Heart left ventricle (tissue), 13 donors: Measurements from ENCODE around the gene ZNF292.

ENCODE experiments used
- POLR2A ChIP-seq, 2 donors: fragments of 450-650 bp; IDR thresholded peaks; one replicate each; pipeline ENCODE4 v1.6.1; 2017; ENCODE audit warnings: antibody characterized with exemption in 2 of 2, mild to moderate bottlenecking in 2 of 2, moderate library complexity in 2 of 2
- TF ChIP-seq, protein P1 (sequence below), 12 donors: fragments of 200-600 bp; sonication (generic) in 4 of 12; IDR thresholded peaks; one replicate each; pipeline versions ENCODE4 v1.5.0 to v1.8.0; 2018 to 2022; ENCODE audit warnings: antibody characterized with exemption in 12 of 12, mild to moderate bottlenecking in 5 of 12
- donor health status: ischemic (EF 13 %, LVEDD 7.1; RV severe dilation, severe dysfunction).
- donor health status: DM: no; HTN: yes; CAD: no.
- donor health status: DM: no; HTN: no; CAD: no.
- donor health status: ischemic (EF 25% LVEDD 6.9; RV normal size, moderate dysfunction).
- donor health status: ischemic (EF 25% LVEDD 5.7; RV mildly dilated, moderate dysfunction).
- donor health status: ischemic (EF 35%, LVEDD 5.7; RV mildly dilated, moderate dysfunction).
- donor health status: nonischemic (EF 11% LVEDD 7.7; RV severe dilation, severe dysfunction).
- donor health status: DM: yes; HTN: yes; CAD: no.
- donor health status: PGD.
- donor health status: ischemic (EF 29% LVEDD 5.4; RV normal size, mild dysfunction).
- donor health status: nonischemic (EF 23%, LVEDD 6.1; RV moderate dilation, normal function).

GRCh38 chr6:87182940-87183339 is 27.6 kb downstream of the ZNF292 start:
- TF ChIP-seq, protein P1, sequence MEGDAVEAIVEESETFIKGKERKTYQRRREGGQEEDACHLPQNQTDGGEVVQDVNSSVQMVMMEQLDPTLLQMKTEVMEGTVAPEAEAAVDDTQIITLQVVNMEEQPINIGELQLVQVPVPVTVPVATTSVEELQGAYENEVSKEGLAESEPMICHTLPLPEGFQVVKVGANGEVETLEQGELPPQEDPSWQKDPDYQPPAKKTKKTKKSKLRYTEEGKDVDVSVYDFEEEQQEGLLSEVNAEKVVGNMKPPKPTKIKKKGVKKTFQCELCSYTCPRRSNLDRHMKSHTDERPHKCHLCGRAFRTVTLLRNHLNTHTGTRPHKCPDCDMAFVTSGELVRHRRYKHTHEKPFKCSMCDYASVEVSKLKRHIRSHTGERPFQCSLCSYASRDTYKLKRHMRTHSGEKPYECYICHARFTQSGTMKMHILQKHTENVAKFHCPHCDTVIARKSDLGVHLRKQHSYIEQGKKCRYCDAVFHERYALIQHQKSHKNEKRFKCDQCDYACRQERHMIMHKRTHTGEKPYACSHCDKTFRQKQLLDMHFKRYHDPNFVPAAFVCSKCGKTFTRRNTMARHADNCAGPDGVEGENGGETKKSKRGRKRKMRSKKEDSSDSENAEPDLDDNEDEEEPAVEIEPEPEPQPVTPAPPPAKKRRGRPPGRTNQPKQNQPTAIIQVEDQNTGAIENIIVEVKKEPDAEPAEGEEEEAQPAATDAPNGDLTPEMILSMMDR (IDR thresholded peaks at IDR 0.05): no peak
- no peak for TF ChIP-seq POLR2A (IDR thresholded peaks at IDR 0.05)
